Activated B cell treated with CpG ODN at 0.5 μM for 24 hours (primary cell): Measurements from ENCODE around the gene DYNC1LI1. TPM values are rescaled to one million over a fixed set of nuclear protein-coding genes. Genes with fewer than 3 reads are reported as not detected.

Source experiments
- ATAC-seq: fragments of 200-7000 bp; cut with Tn5 transposase; one replicate; pipeline ENCODE4 v1.10.0; 2021; ENCODE audit warnings: low read depth, mild to moderate bottlenecking, moderate library complexity
- CTCF ChIA-PET: fragments of 350-600 bp; sonication (Branson Sonifier 250); formaldehyde crosslinking; loops from one replicate; lab custom pipeline; 2021; ENCODE audit warnings: antibody characterized with exemption; lab: Charles Lee
- POLR2A ChIA-PET: fragments of 350-600 bp; sonication (Branson Sonifier 250); formaldehyde crosslinking; loops from one replicate; lab custom pipeline; 2021; ENCODE audit warnings: antibody characterized with exemption; lab: Charles Lee
- DNase-seq: peaks from one replicate; pipeline ENCODE4 v3.0.0; 2022
- H3K27ac Mint-ChIP-seq: one replicate; pipeline ENCODE4 v1.8.0; 2020; ENCODE audit warnings: mixed read lengths
- H3K27me3 Mint-ChIP-seq: one replicate; pipeline ENCODE4 v1.8.0; 2021; ENCODE audit warnings: mixed read lengths
- H3K36me3 Mint-ChIP-seq: one replicate; pipeline ENCODE4 v1.8.0; 2021; ENCODE audit warnings: low read depth, mixed read lengths
- H3K4me1 Mint-ChIP-seq: one replicate; pipeline ENCODE4 v1.8.0; 2021; ENCODE audit warnings: mixed read lengths
- H3K4me3 Mint-ChIP-seq: one replicate; pipeline ENCODE4 v1.8.0; 2020; ENCODE audit warnings: mild to moderate bottlenecking, mixed read lengths
- H3K9me3 Mint-ChIP-seq: one replicate; pipeline ENCODE4 v1.8.0; 2020; ENCODE audit warnings: mixed read lengths
- intact Hi-C: fragments of 100-400 bp; cut with micrococcal nuclease; formaldehyde crosslinking; loops from one replicate; pipeline ENCODE4 v1.15.1; 2024
- total RNA-seq: library from RNA; stranded (reverse); gene quantifications from 2 replicates; pipeline ENCODE4 v1.2.3, GENCODE V29; 2022
- TF ChIP-seq, protein P1 (sequence below): fragments of 200-600 bp; IDR thresholded peaks from one replicate; pipeline ENCODE4 v1.8.0; 2022; ENCODE audit warnings: antibody characterized with exemption, mild to moderate bottlenecking

Gene DYNC1LI1
- total RNA-seq, 1 donor from 2014 or later = 38.8 TPM

GRCh38 chr3:32502118-32502945, 68.3 kb downstream of the DYNC1LI1 start, which contains the start of gene CMTM6:
Gene CMTM6, minus strand, starts transcription at chr3:32502852. Its CDS starts 107 bp downstream, at chr3:32502745.
- POLR2A ChIA-PET = interaction anchor here (0.6 to 2.4 kb wide), 22 partner anchors 8 to 970 kb away, joined by 3 to 17 read pairs (median 4); partner anchors contain the start of genes CMTM7, CNOT10, DYNC1LI1 and STT3B
- TF ChIP-seq, protein P1, sequence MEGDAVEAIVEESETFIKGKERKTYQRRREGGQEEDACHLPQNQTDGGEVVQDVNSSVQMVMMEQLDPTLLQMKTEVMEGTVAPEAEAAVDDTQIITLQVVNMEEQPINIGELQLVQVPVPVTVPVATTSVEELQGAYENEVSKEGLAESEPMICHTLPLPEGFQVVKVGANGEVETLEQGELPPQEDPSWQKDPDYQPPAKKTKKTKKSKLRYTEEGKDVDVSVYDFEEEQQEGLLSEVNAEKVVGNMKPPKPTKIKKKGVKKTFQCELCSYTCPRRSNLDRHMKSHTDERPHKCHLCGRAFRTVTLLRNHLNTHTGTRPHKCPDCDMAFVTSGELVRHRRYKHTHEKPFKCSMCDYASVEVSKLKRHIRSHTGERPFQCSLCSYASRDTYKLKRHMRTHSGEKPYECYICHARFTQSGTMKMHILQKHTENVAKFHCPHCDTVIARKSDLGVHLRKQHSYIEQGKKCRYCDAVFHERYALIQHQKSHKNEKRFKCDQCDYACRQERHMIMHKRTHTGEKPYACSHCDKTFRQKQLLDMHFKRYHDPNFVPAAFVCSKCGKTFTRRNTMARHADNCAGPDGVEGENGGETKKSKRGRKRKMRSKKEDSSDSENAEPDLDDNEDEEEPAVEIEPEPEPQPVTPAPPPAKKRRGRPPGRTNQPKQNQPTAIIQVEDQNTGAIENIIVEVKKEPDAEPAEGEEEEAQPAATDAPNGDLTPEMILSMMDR = no peak
- Mint-ChIP-seq H3K36me3 (peaks cover 29% of the 10 kb centered on the region), H3K27me3 (no peaks in the 10 kb centered on the region), H3K9me3 (no peaks in the 10 kb centered on the region), H3K4me1 (peaks cover 41% of the 10 kb centered on the region), H3K4me3 (peak within 1 kb of the TSS; percentile 98), H3K27ac (peak within 1 kb of the TSS; percentile 90)
- DNase-seq = peak; percentile 67
- intact Hi-C loops = loop anchor here (1.0 to 10.0 kb wide), 9 partner anchors 8 to 970 kb away; partner anchors contain the start of genes CNOT10 and STT3B
- peak; percentile 80 for ATAC-seq
- CTCF ChIA-PET = interaction anchor here (0.9 to 1.6 kb wide), 3 partner anchors 8 to 35 kb away, joined by 3 to 5 read pairs (median 4); no protein-coding TSS in a partner anchor

- POLR2A ChIA-PET = interaction anchor here (0.6 to 2.4 kb wide), 21 partner anchors 8 to 969 kb away, joined by 3 to 17 read pairs (median 5); partner anchors contain the start of genes CMTM7, CNOT10, DYNC1LI1 and STT3B
- ATAC-seq = no peak
- intact Hi-C loops = loop anchor here (1.0 to 10.0 kb wide), 9 partner anchors 7 to 969 kb away; partner anchors contain the start of genes CNOT10 and STT3B
Observed at GRCh38 chr3:32501783-32502117, 68.9 kb downstream of the DYNC1LI1 start.

GRCh38 chr3:32500880-32501782, 69.5 kb downstream of the DYNC1LI1 start:
- TF ChIP-seq, protein P1 = no peak
- ChIA-PET POLR2A (interaction anchor here (0.6 to 2.4 kb wide), 20 partner anchors 7 to 440 kb away, joined by 3 to 17 read pairs (median 6); partner anchors contain the start of gene CMTM7), CTCF (interaction anchor here (1.3 to 1.6 kb wide), 3 partner anchors 9 to 126 kb away, joined by 3 to 5 read pairs (median 4); no protein-coding TSS in a partner anchor)
- Mint-ChIP-seq H3K27ac (peak overlapping the region; percentile 67), H3K27me3 (no peaks in the 10 kb centered on the region), H3K4me1 (peaks cover 48% of the 10 kb centered on the region), H3K9me3 (no peaks in the 10 kb centered on the region), H3K36me3 (peaks cover 36% of the 10 kb centered on the region), H3K4me3 (peak overlapping the region; percentile 98)
- intact Hi-C loops = loop anchor here (5.0 to 10.0 kb wide), 2 partner anchors 206 to 969 kb away; partner anchors contain the start of gene STT3B
- no peak for ATAC-seq
- no peak for DNase-seq

More at GRCh38 chr3:32501783-32502117, 68.9 kb downstream of the DYNC1LI1 start:
- Mint-ChIP-seq H3K9me3 (no peaks in the 10 kb centered on the region), H3K4me1 (peaks cover 42% of the 10 kb centered on the region), H3K27ac (peak overlapping the region; percentile 90), H3K4me3 (peak overlapping the region; percentile 98), H3K27me3 (no peaks in the 10 kb centered on the region), H3K36me3 (peaks cover 30% of the 10 kb centered on the region)
- DNase-seq = no peak
- TF ChIP-seq, protein P1 = no peak
- CTCF ChIA-PET = interaction anchor here (0.9 to 1.6 kb wide), 4 partner anchors 8 to 126 kb away, joined by 3 to 5 read pairs (median 4); no protein-coding TSS in a partner anchor

GRCh38 chr3:32500231-32500630, 70.4 kb downstream of the DYNC1LI1 start:
- TF ChIP-seq, protein P1 = no peak
- H3K27ac Mint-ChIP-seq = no peak overlapping the region
- peak overlapping the region; percentile 98 for H3K4me3 Mint-ChIP-seq
- DNase-seq = no peak
- H3K36me3 Mint-ChIP-seq = peaks cover 43% of the 10 kb centered on the region
- no peak for ATAC-seq
- ChIA-PET POLR2A (no interaction called here), CTCF (interaction anchor here (1.1 kb wide), 1 partner anchor 32 kb away, joined by 5 read pairs; no protein-coding TSS in a partner anchor)
- no peaks in the 10 kb centered on the region for H3K9me3 Mint-ChIP-seq
- intact Hi-C loops = loop anchor here (5.0 to 10.0 kb wide), 2 partner anchors 205 to 968 kb away; partner anchors contain the start of gene STT3B
- peaks cover 55% of the 10 kb centered on the region for H3K4me1 Mint-ChIP-seq
- no peaks in the 10 kb centered on the region for H3K27me3 Mint-ChIP-seq
